Immature natural killer cell (primary cell): Measurements from ENCODE around the gene GABARAPL2. TPM values are rescaled to one million over a fixed set of nuclear protein-coding genes. Genes with fewer than 3 reads are reported as not detected.

Source experiments
- DNase-seq, 3 donors: peaks; one replicate each; pipeline ENCODE4 v3.0.0; 2022; ENCODE audit warnings: mixed read lengths in 1 of 3
- H3K27ac Mint-ChIP-seq, 6 donors: one replicate each; pipeline ENCODE4 v1.8.0; 2020; ENCODE audit warnings: mixed read lengths in 6 of 6, mild to moderate bottlenecking in 5 of 6, inconsistent platforms in 4 of 6, moderate library complexity in 3 of 6
- H3K27me3 Mint-ChIP-seq, 3 donors: one replicate each; pipeline ENCODE4 v1.8.0; 2020 to 2021; ENCODE audit warnings: low read depth in 3 of 3, mild to moderate bottlenecking in 3 of 3, mixed read lengths in 3 of 3, moderate library complexity in 3 of 3, inconsistent platforms in 1 of 3
- H3K36me3 Mint-ChIP-seq, 3 donors: one replicate each; pipeline ENCODE4 v1.8.0; 2020; ENCODE audit warnings: mixed read lengths in 3 of 3, inconsistent platforms in 2 of 3, mild to moderate bottlenecking in 2 of 3
- H3K4me1 Mint-ChIP-seq, 2 donors: one replicate each; pipeline ENCODE4 v1.8.0; 2020; ENCODE audit warnings: inconsistent platforms in 2 of 2, mild to moderate bottlenecking in 2 of 2, mixed read lengths in 2 of 2, moderate library complexity in 1 of 2
- H3K4me3 Mint-ChIP-seq, 5 donors: one replicate each; pipeline ENCODE4 v1.8.0; 2020; ENCODE audit warnings: mild to moderate bottlenecking in 5 of 5, mixed read lengths in 5 of 5, inconsistent platforms in 3 of 5, moderate library complexity in 3 of 5
- H3K9me3 Mint-ChIP-seq, 6 donors: one replicate each; pipeline ENCODE4 v1.8.0; 2020; ENCODE audit warnings: mild to moderate bottlenecking in 6 of 6, mixed read lengths in 6 of 6, inconsistent platforms in 4 of 6, moderate library complexity in 3 of 6
- polyA plus RNA-seq, 3 donors: library from polyadenylated mRNA; unstranded; fragments of 300-500 nt; fragmentation: Illumina TruSeq; gene quantifications; one replicate each; pipeline ENCODE4 v1.2.3, GENCODE V29; 2021

GABARAPL2 gene
- polyA plus RNA-seq, 3 donors from 2014 or later = 204 to 272 (median 269) TPM

- peaks cover 9 to 42% (median 16%) of the 10 kb centered on the region in 3 donors for H3K36me3 Mint-ChIP-seq
- peaks cover 29 to 36% of the 10 kb centered on the region in 2 donors for H3K4me1 Mint-ChIP-seq
- peak overlapping the region in 2 of 6 donors; percentile 15 to 17 for H3K27ac Mint-ChIP-seq
- H3K4me3 Mint-ChIP-seq = no peak overlapping the region
- DNase-seq = no peak
- H3K27me3 Mint-ChIP-seq = peaks cover 5 to 11% (median 9%) of the 10 kb centered on the region in 3 donors
- H3K9me3 Mint-ChIP-seq = no peaks in the 10 kb centered on the region
These were observed 52.6 kb downstream of the GABARAPL2 start for GRCh38 chr16:75618780-75619179.

GRCh38 chr16:75620326-75621169 lies 54.4 kb downstream of the GABARAPL2 start:
- DNase-seq = peak in 2 of 3 donors; percentile 15 to 75
- peaks cover 9 to 31% (median 10%) of the 10 kb centered on the region in 3 donors for H3K36me3 Mint-ChIP-seq
- H3K9me3 Mint-ChIP-seq = no peaks in the 10 kb centered on the region
- peak overlapping the region; percentile 21 to 98 (median 84) for H3K27ac Mint-ChIP-seq
- H3K4me3 Mint-ChIP-seq = peak overlapping the region in 2 of 5 donors; percentile 25 to 59
- peaks cover 29 to 42% of the 10 kb centered on the region in 2 donors for H3K4me1 Mint-ChIP-seq
- H3K27me3 Mint-ChIP-seq = peaks cover 5 to 15% (median 9%) of the 10 kb centered on the region in 3 donors

- H3K4me1 Mint-ChIP-seq = peaks cover 29 to 42% of the 10 kb centered on the region in 2 donors
- H3K27ac Mint-ChIP-seq = peak overlapping the region in 5 of 6 donors; percentile 18 to 98 (median 91)
- H3K27me3 Mint-ChIP-seq = peaks cover 5 to 16% (median 9%) of the 10 kb centered on the region in 3 donors
- no peak for DNase-seq
- H3K9me3 Mint-ChIP-seq = no peaks in the 10 kb centered on the region
- H3K36me3 Mint-ChIP-seq = peaks cover 9 to 28% (median 9%) of the 10 kb centered on the region in 3 donors
- peak overlapping the region in 2 of 5 donors; percentile 59 to 98 for H3K4me3 Mint-ChIP-seq
These were observed 54.9 kb downstream of the GABARAPL2 start for GRCh38 chr16:75621170-75621477.

- peaks cover 9 to 30% (median 14%) of the 10 kb centered on the region in 3 donors for H3K36me3 Mint-ChIP-seq
- no peaks in the 10 kb centered on the region for H3K9me3 Mint-ChIP-seq
- H3K27ac Mint-ChIP-seq = peak within 1 kb of the TSS; percentile 91 to 99 (median 98)
- DNase-seq = peak; percentile 95 to 96 (median 95)
- peaks cover 44 to 57% of the 10 kb centered on the region in 2 donors for H3K4me1 Mint-ChIP-seq
- peak within 1 kb of the TSS; percentile 98 to 99 (median 99) for H3K4me3 Mint-ChIP-seq
- peaks cover 7 to 16% (median 15%) of the 10 kb centered on the region in 3 donors for H3K27me3 Mint-ChIP-seq
These were observed 56.8 kb downstream of the GABARAPL2 start, which contains the start of gene ADAT1 for GRCh38 chr16:75622761-75623605. ADAT1 (minus strand) TSS chr16:75623281; CDS start chr16:75620799, 2,482 bp downstream.

- peak overlapping the region; percentile 18 to 59 (median 49) for H3K4me3 Mint-ChIP-seq
- peaks cover 17 to 39% (median 18%) of the 10 kb centered on the region in 3 donors for H3K36me3 Mint-ChIP-seq
- no peak for DNase-seq
- peaks cover 47 to 73% of the 10 kb centered on the region in 2 donors for H3K4me1 Mint-ChIP-seq
- H3K27ac Mint-ChIP-seq = peak overlapping the region; percentile 45 to 84 (median 52)
- H3K9me3 Mint-ChIP-seq = no peaks in the 10 kb centered on the region
- peaks cover 8 to 16% (median 15%) of the 10 kb centered on the region in 3 donors for H3K27me3 Mint-ChIP-seq
These were observed 58.7 kb downstream of the GABARAPL2 start for GRCh38 chr16:75624921-75625334.

- H3K9me3 Mint-ChIP-seq = no peaks in the 10 kb centered on the region
- peaks cover 36 to 61% of the 10 kb centered on the region in 2 donors for H3K4me1 Mint-ChIP-seq
- DNase-seq = no peak
- no peak overlapping the region for H3K4me3 Mint-ChIP-seq
- peak overlapping the region; percentile 13 to 80 (median 66) for H3K27ac Mint-ChIP-seq
- H3K36me3 Mint-ChIP-seq = peaks cover 23 to 48% (median 23%) of the 10 kb centered on the region in 3 donors
- peaks cover 10 to 15% (median 11%) of the 10 kb centered on the region in 3 donors for H3K27me3 Mint-ChIP-seq
These were observed 60.6 kb downstream of the GABARAPL2 start for GRCh38 chr16:75626806-75627205.

Other genes with a start within 250 kb of the GABARAPL2 start
- gene CFDP1, start 132.9 kb upstream of the GABARAPL2 start, polyA plus RNA-seq = 10 to 100 TPM; 30.9 to 38.8 (median 32.6) TPM
- gene TMEM170A, start 101.7 kb upstream of the GABARAPL2 start, polyA plus RNA-seq = 10 to 100 TPM; 20.0 to 29.5 (median 29.2) TPM
- gene CHST6, start 70.9 kb upstream of the GABARAPL2 start, polyA plus RNA-seq = not detected
- not detected for gene CHST5, start 30.3 kb upstream of the GABARAPL2 start, polyA plus RNA-seq
- 1 to 10 TPM in 2 of 3 donors, not detected in 1; 1.3 to 1.5 TPM for gene TMEM231, start 10.1 kb upstream of the GABARAPL2 start, polyA plus RNA-seq
- 10 to 100 TPM; 19.5 to 37.1 (median 34.9) TPM for gene ADAT1, start 56.9 kb downstream of the GABARAPL2 start, polyA plus RNA-seq
- 100 to 1,000 TPM; 147 to 205 (median 181) TPM for gene KARS1, start 81.3 kb downstream of the GABARAPL2 start, polyA plus RNA-seq
- 100 to 1,000 TPM; 118 to 179 (median 152) TPM for gene TERF2IP, start 81.4 kb downstream of the GABARAPL2 start, polyA plus RNA-seq
- gene CPHXL2, start 110.6 kb downstream of the GABARAPL2 start, polyA plus RNA-seq = not detected
- not detected for gene DUXB, start 135.1 kb downstream of the GABARAPL2 start, polyA plus RNA-seq
- not detected for gene CPHXL, start 160.1 kb downstream of the GABARAPL2 start, polyA plus RNA-seq